Putamen (tissue), 1 donor: ENCODE measurements around the gene ZNF627.
A peak's percentile ranks its signal among the peaks of the same experiment; 100 is the strongest.
"Not testable (repeated sequence)": the region's sequence is repeated elsewhere in the genome, so short reads cannot be mapped to it uniquely, and the experiment has no call there.

Experiments used
- DNase-seq: peaks from one replicate; pipeline ENCODE4 v3.0.0-alpha.2; 2016; ENCODE audit warnings: low spot score

ZNF627 gene

DNA sequence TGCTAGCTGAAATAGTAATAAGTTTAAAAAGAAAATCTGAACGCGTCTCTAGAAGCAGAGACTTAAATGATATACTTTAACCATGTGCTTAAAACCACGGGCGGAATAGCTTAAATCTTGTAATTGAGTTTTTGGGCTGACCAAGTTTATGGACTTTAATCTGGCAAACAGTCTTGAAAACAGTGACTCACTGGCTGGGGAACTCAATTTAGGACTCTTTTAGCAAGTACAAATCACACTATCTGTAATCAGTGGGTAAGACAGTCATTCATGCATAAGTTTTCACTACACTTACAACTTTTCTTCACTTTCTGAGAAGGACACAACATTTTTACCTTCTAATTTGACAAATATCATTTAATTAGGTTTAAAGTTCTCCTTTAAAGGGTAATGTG lies 26.8 kb downstream of the ZNF627 start:
- DNase-seq, result no peak

GRCh38 chr19:11626252-11626651 lies 29.0 kb downstream of the ZNF627 start:
- DNase-seq, result no peak

- no peak for DNase-seq
These were observed 35.9 kb downstream of the ZNF627 start for GRCh38 chr19:11633223-11633622.

- not testable (repeated sequence) for DNase-seq
These were observed 36.9 kb downstream of the ZNF627 start for GRCh38 chr19:11634018-11634662.

DNA sequence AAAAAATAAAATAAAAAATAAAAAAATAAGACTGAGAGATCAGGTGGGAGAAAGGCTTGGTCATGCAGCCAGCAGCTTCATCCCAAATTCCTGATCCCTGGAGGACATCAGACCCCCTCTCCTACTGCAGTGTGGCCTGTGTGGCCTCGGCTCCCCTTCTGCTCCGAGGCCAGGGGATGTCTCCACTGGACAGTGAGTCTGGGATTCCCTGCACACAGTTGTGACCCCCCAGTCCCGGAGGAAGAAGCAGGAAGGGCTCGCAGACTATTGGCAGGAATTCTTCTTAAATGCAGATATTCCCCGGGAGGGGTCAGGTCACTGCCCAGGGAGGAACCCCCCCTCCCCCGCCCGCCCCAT lies 41.9 kb downstream of the ZNF627 start:
- no peak for DNase-seq

DNA sequence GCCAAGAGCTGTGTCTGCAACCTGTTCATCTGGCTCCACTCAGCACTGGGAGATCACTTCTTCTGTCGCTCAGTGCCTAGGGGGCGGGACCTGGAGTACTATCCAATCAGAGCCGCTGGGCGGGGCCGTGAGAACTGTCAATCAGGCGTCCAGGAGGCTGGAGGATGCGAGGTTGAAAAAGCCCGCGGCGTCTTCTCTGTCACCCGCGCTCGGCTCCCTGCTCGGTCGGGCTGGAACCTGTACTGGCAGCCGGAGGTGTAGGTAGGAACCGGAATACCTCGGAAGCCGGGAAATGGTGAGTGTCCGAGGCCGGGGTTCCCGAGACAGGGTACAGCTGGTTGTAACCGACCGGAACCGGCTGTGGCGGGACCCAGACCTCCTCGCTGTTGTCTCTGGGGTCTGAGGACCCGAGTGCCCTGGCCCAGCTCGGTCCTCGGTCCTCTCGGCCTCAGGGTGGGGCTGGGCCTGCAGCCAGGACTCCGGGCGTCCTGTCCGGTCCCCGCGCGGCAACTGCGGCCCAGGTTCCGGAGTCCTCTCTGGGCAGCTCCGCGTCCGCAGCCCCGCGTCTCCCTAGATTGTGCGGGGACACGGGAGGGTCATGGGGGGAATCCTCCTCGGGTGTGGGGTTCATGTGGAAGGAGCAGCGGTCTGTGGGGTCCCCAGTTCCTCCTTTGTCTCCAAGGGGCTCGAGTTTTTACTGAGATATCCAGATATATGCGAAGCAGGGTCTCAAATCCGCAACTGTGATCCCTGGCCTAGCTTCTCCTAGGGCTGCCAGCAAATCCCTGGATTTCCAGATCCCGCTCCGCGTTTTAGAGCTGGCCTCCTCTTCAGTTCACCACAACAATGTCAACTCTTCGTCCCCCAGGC lies 42.6 kb downstream of the ZNF627 start:
- DNase-seq, result peak; percentile 91

DNA sequence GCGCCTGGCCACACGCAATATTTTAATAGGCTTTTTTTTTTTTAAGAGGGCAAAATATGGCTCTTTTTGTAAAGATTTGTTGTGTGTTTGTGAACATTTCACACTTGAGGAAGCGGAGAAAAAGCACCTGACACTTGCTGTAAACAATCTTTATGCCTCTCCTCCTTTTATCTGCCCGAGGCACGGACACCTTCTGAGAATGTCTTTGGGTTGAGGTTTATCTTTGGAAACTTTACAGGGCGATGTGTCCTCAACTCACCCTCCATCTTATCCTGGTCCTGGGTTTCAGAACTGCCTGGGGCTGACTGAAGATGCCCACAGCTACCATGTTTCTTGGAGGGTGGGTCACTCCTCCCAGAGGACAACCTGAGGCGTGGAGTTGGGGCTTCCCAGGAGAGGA lies 44.0 kb downstream of the ZNF627 start:
- no peak for DNase-seq

DNA sequence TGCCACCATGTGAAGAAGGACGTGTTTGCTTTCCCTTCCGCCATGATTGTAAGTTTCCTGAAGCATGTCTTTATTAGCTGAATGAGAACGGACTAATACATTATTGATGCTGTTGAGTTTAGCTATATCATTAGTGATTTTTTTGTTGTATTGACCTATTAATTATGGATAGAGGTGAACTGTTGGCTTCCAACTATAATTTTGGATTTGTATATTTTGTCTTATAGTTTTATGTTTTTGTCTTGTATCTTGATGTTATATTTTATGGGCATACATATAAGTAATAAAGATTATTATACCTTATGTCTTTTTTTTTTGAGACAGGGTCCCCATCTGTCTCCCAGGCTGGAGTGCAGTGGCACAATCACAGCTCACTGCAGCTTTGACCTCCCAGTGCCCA lies 45.6 kb downstream of the ZNF627 start:
- no peak for DNase-seq

GRCh38 chr19:11649941-11650340 lies 52.7 kb downstream of the ZNF627 start:
- DNase-seq, result no peak

DNA sequence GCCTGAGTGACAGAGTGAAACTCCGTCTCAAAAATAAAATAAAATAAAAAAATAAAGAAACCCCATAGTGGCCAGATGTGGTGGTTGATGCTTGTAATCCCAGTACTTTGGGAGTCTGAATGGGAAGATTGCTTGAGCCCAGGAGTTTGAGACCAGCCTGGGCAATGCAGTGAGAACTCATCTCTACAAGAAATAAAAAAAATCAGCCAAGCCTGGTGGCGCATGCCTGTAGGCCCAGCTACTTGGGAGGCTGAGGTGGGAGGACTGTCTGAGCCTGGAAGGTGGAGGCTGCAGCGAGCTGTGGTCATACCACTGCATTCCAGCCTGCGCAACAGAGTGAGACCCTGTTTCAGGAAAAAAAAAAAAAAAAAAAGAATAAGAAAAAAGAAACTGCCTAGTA lies 53.8 kb downstream of the ZNF627 start:
- DNase-seq, result no peak

GRCh38 chr19:11652056-11652455 lies 54.8 kb downstream of the ZNF627 start:
- DNase-seq, result no peak

GRCh38 chr19:11652492-11652891 lies 55.2 kb downstream of the ZNF627 start:
- no peak for DNase-seq

DNA sequence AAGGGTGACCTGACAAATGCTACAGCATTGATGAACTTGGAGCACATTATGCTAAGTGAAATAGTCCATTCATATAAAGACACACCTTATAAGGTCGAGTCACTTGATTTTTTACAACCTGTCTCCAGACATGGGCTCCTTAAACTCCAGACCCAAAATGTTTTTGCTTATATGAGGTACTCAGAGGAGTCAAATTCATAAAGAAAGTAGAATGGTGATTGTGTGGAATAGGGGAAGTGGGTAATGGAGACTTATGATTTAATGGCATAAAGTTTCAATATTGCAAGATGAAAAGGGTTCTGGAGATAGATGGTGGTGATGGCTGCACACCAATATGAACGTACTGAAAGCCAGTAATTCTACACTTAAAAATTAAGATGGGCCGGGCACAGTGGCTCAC lies 59.3 kb downstream of the ZNF627 start:
- no peak for DNase-seq

- DNase-seq, result no peak
These were observed 60.0 kb downstream of the ZNF627 start for GRCh38 chr19:11657307-11657706.

GRCh38 chr19:11658970-11659369 lies 61.7 kb downstream of the ZNF627 start:
- DNase-seq, result no peak

GRCh38 chr19:11659612-11660011 lies 62.3 kb downstream of the ZNF627 start:
- DNase-seq, result no peak

DNA sequence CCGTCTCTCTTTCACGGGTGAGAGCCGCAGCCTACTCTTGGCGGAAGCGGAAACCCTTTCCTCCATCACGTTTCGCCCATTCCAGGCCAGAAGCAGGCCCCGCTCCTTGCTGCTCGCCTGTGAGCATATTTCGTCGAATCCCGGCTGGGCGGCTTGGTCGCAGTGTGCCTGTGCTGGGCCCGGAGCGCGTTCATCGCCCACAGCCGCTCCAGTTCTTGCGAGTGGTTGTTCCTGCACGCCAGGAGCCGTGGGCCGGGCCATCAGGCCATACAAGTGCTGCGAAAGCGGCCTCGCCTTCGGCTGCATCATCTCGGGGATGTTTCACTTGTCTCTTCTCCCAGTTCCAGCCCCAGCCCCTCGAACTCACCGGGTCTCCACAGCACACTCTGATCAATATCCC lies 65.0 kb downstream of the ZNF627 start:
- DNase-seq, result no peak

DNA sequence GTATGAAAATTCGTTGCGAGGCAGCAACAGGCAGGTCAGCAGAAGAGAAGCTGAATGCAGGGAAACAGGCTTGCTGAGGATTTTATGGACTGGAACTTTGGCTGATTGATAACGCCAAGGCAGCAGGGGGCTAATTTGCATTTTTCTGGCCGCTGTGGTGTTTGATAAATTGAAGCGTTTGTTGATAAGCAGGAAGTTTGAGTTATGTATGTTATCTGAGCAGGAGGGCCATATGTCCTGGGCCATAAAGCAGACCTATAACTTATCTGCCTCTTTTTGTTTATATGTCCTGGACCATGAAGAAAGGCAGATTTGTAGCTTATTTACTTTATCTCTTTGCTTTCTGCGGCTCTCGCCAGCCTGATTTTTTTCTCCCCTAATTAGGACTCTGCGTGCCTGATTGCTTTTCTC lies 65.9 kb downstream of the ZNF627 start:
- no peak for DNase-seq
